KMS-11 (cell line): ENCODE results near the gene ZBTB42.

Experiments
- H2AFZ ChIP-seq: fragments of 200-600 bp; sonication (generic); 2 replicates; pipeline ENCODE4 v1.6.1; 2016; ENCODE audit warnings: antibody characterized with exemption, mixed run types, low read depth
- H3K27ac ChIP-seq: fragments of 200-600 bp; sonication (generic); 2 replicates; pipeline ENCODE4 v1.6.1; 2016; ENCODE audit warnings: mild to moderate bottlenecking, mixed run types
- H3K27me3 ChIP-seq: fragments of 200-600 bp; sonication (generic); 2 replicates; pipeline ENCODE4 v1.6.1; 2017; ENCODE audit warnings: mild to moderate bottlenecking, low read depth, mixed run types, moderate library complexity; ENCODE audit not compliant: insufficient read depth
- H3K36me3 ChIP-seq: fragments of 200-600 bp; sonication (generic); 2 replicates; pipeline ENCODE4 v1.6.1; 2017; ENCODE audit warnings: mild to moderate bottlenecking, mixed run types; ENCODE audit not compliant: insufficient read depth
- H3K4me1 ChIP-seq: fragments of 200-600 bp; sonication (generic); 2 replicates; pipeline ENCODE4 v1.6.1; 2016; ENCODE audit warnings: mild to moderate bottlenecking, low read depth, mixed run types; ENCODE audit not compliant: poor library complexity, severe bottlenecking
- H3K4me2 ChIP-seq: fragments of 200-600 bp; sonication (generic); 2 replicates; pipeline ENCODE4 v1.7.0; 2016; ENCODE audit warnings: mild to moderate bottlenecking, mixed run types
- H3K4me3 ChIP-seq: fragments of 200-600 bp; sonication (generic); IDR thresholded peaks from 2 replicates; pipeline ENCODE4 v1.6.1; 2017; ENCODE audit warnings: low read depth, low read length, mixed read lengths; ENCODE audit not compliant: insufficient read depth
- H3K79me2 ChIP-seq: fragments of 200-600 bp; sonication (generic); 2 replicates; pipeline ENCODE4 v1.6.1; 2016; ENCODE audit warnings: low read depth, mixed run types; ENCODE audit not compliant: insufficient read depth
- H3K9ac ChIP-seq: fragments of 200-600 bp; sonication (generic); 2 replicates; pipeline ENCODE4 v1.6.1; 2016; ENCODE audit warnings: mild to moderate bottlenecking, mixed run types
- H4K20me1 ChIP-seq: fragments of 200-600 bp; sonication (generic); 2 replicates; pipeline ENCODE4 v1.6.1; 2016; ENCODE audit warnings: mild to moderate bottlenecking, mixed run types; ENCODE audit not compliant: insufficient read depth
- CTCF ChIP-seq: fragments of 200-600 bp; sonication (generic); conservative IDR thresholded peaks from 2 replicates; pipeline ENCODE4 v1.6.1; 2017; ENCODE audit warnings: low read depth, mild to moderate bottlenecking, antibody characterized with exemption, low read length, moderate library complexity, mixed read lengths

The ZBTB42 gene

GRCh38 chr14:104771918-104772706, 28.8 kb upstream of the ZBTB42 start:
- Histone ChIP-seq H3K4me3 (no peak overlapping the region), H3K9ac (no peak overlapping the region), H4K20me1 (no peaks in the 10 kb centered on the region), H3K27me3 (no peaks in the 10 kb centered on the region), H3K4me2 (no peak overlapping the region), H3K27ac (no peak overlapping the region), H3K79me2 (no peaks in the 10 kb centered on the region), H3K4me1 (no peaks in the 10 kb centered on the region), H3K36me3 (no peaks in the 10 kb centered on the region), H2AFZ (no peak overlapping the region)
- no peak for TF ChIP-seq CTCF

- H3K27me3 ChIP-seq = no peaks in the 10 kb centered on the region
- H3K9ac ChIP-seq = no peak overlapping the region
- no peak overlapping the region for H3K27ac ChIP-seq
- no peaks in the 10 kb centered on the region for H3K4me1 ChIP-seq
- H3K4me2 ChIP-seq = no peak overlapping the region
- H3K36me3 ChIP-seq = no peaks in the 10 kb centered on the region
- no peak for TF ChIP-seq CTCF
- H4K20me1 ChIP-seq = no peaks in the 10 kb centered on the region
- H3K79me2 ChIP-seq = no peaks in the 10 kb centered on the region
- no peak overlapping the region for H3K4me3 ChIP-seq
- no peak overlapping the region for H2AFZ ChIP-seq
These were observed 28.0 kb upstream of the ZBTB42 start for GRCh38 chr14:104772707-104773504.

- Histone ChIP-seq H3K36me3 (no peaks in the 10 kb centered on the region), H4K20me1 (no peaks in the 10 kb centered on the region), H3K9ac (no peak overlapping the region), H3K4me3 (no peak overlapping the region), H3K4me1 (no peaks in the 10 kb centered on the region), H3K27ac (no peak overlapping the region), H3K4me2 (no peak overlapping the region), H2AFZ (no peak overlapping the region), H3K27me3 (no peaks in the 10 kb centered on the region), H3K79me2 (no peaks in the 10 kb centered on the region)
- no peak for TF ChIP-seq CTCF
These were observed 27.1 kb upstream of the ZBTB42 start for GRCh38 chr14:104773505-104774452.

GRCh38 chr14:104774453-104775072, 26.3 kb upstream of the ZBTB42 start:
- no peaks in the 10 kb centered on the region for H3K36me3 ChIP-seq
- no peaks in the 10 kb centered on the region for H3K27me3 ChIP-seq
- no peak for TF ChIP-seq CTCF

More at GRCh38 chr14:104774453-104775072, 26.3 kb upstream of the ZBTB42 start:
- H3K79me2 ChIP-seq = no peaks in the 10 kb centered on the region
- H3K4me1 ChIP-seq = no peaks in the 10 kb centered on the region
- no peaks in the 10 kb centered on the region for H4K20me1 ChIP-seq
- no peak overlapping the region for H3K4me2 ChIP-seq
- H2AFZ ChIP-seq = no peak overlapping the region
- H3K27ac ChIP-seq = no peak overlapping the region
- no peak overlapping the region for H3K9ac ChIP-seq
- H3K4me3 ChIP-seq = no peak overlapping the region
